ENCODE data around the gene DNAH10.

The DNAH10 gene

GRCh38 chr12:123761841-123762714 is at the start of gene DNAH10:
TSS of gene DNAH10 (plus strand) at chr12:123762301. CDS start at chr12:123762337, 36 bp downstream.
- no peak for DNase-seq

GRCh38 chr12:123712780-123713319 is 49.3 kb upstream of the DNAH10 start:
- DNase-seq, result no peak

GRCh38 chr12:123713398-123713797 is 48.7 kb upstream of the DNAH10 start:
- no peak for DNase-seq

- no peak for DNase-seq
Measured at GRCh38 chr12:123713823-123714585, 48.1 kb upstream of the DNAH10 start.

- DNase-seq, result no peak
Measured at GRCh38 chr12:123715195-123715594, 46.9 kb upstream of the DNAH10 start.

GRCh38 chr12:123717350-123717749 is 44.8 kb upstream of the DNAH10 start:
- DNase-seq, result no peak

GRCh38 chr12:123720141-123720814 is 41.8 kb upstream of the DNAH10 start:
- no peak for DNase-seq

- no peak for DNase-seq
Measured at GRCh38 chr12:123721245-123721644, 40.9 kb upstream of the DNAH10 start.

GRCh38 chr12:123723011-123723410 is 39.1 kb upstream of the DNAH10 start:
- no peak for DNase-seq

GRCh38 chr12:123723765-123724164 is 38.3 kb upstream of the DNAH10 start:
- no peak for DNase-seq

GRCh38 chr12:123726244-123726643 is 35.9 kb upstream of the DNAH10 start:
- no peak for DNase-seq

GRCh38 chr12:123726962-123727361 is 35.1 kb upstream of the DNAH10 start:
- DNase-seq, result no peak

GRCh38 chr12:123727878-123728277 is 34.2 kb upstream of the DNAH10 start:
- no peak for DNase-seq

GRCh38 chr12:123731596-123731995 is 30.5 kb upstream of the DNAH10 start:
- DNase-seq, result no peak

- no peak for DNase-seq
Measured at GRCh38 chr12:123732251-123732650, 29.9 kb upstream of the DNAH10 start.

- DNase-seq, result no peak
Measured at GRCh38 chr12:123733229-123733628, 28.9 kb upstream of the DNAH10 start.

- DNase-seq, result no peak
Measured at GRCh38 chr12:123734268-123734667, 27.8 kb upstream of the DNAH10 start.

- DNase-seq, result no peak
Measured at GRCh38 chr12:123741937-123742572, 20.0 kb upstream of the DNAH10 start.

- DNase-seq, result no peak
Measured at GRCh38 chr12:123743002-123743401, 19.1 kb upstream of the DNAH10 start.

- no peak for DNase-seq
Measured at GRCh38 chr12:123744836-123745235, 17.3 kb upstream of the DNAH10 start.

GRCh38 chr12:123747309-123747708 is 14.8 kb upstream of the DNAH10 start:
- DNase-seq, result no peak

- DNase-seq, result no peak
Measured at GRCh38 chr12:123748161-123748560, 13.9 kb upstream of the DNAH10 start.

- peak; percentile 42 for DNase-seq
Measured at GRCh38 chr12:123748661-123749060, 13.4 kb upstream of the DNAH10 start.
